Measurements from ENCODE around the gene SLFN13.
"Not testable (repeated sequence)": the region's sequence is repeated elsewhere in the genome, so short reads cannot be mapped to it uniquely, and the experiment has no call there.

Gene SLFN13

GRCh38 chr17:35432176-35433074 lies 16.1 kb downstream of the SLFN13 start, which contains the start of gene SLFN12:
Gene SLFN12 (minus strand): TSS chr17:35432500. CDS start chr17:35423028, 9,472 bp downstream.
- peak; percentile 90 for DNase-seq

GRCh38 chr17:35429702-35430101 lies 18.9 kb downstream of the SLFN13 start:
- DNase-seq: no peak

GRCh38 chr17:35428229-35428628 lies 20.3 kb downstream of the SLFN13 start:
- DNase-seq: no peak

GRCh38 chr17:35423761-35424160 lies 24.8 kb downstream of the SLFN13 start:
- DNase-seq: no peak

GRCh38 chr17:35421069-35421468 lies 27.5 kb downstream of the SLFN13 start:
- not testable (repeated sequence) for DNase-seq

GRCh38 chr17:35416659-35417058 lies 31.9 kb downstream of the SLFN13 start:
- no peak for DNase-seq

GRCh38 chr17:35414707-35415106 lies 33.9 kb downstream of the SLFN13 start:
- DNase-seq: not testable (repeated sequence)

GRCh38 chr17:35414247-35414646 lies 34.3 kb downstream of the SLFN13 start:
- DNase-seq: no peak

GRCh38 chr17:35407531-35407930 lies 41.0 kb downstream of the SLFN13 start:
- no peak for DNase-seq

GRCh38 chr17:35406568-35406967 lies 42.0 kb downstream of the SLFN13 start:
- DNase-seq: no peak

- DNase-seq: peak; percentile 6
Observed at GRCh38 chr17:35404360-35404759, 44.2 kb downstream of the SLFN13 start.

GRCh38 chr17:35393783-35394182 lies 54.8 kb downstream of the SLFN13 start:
- not testable (repeated sequence) for DNase-seq

- DNase-seq: peak; percentile 80
Observed at GRCh38 chr17:35390663-35391062, 57.9 kb downstream of the SLFN13 start.

- no peak for DNase-seq
Observed at GRCh38 chr17:35390156-35390555, 58.4 kb downstream of the SLFN13 start.

GRCh38 chr17:35387496-35387895 lies 61.1 kb downstream of the SLFN13 start:
- no peak for DNase-seq

All from inflammatory macrophage treated with lipopolysaccharide for 4 hours (primary cell).